ENCODE data around the gene ZNF444.
A peak's percentile ranks its signal among the peaks of the same experiment; 100 is the strongest.
"Not testable (repeated sequence)": the region's sequence is repeated elsewhere in the genome, so short reads cannot be mapped to it uniquely, and the experiment has no call there.

The ZNF444 gene

GRCh38 chr19:56163097-56163496 is 22.0 kb downstream of the ZNF444 start:
- Mint-ChIP-seq H3K4me1 (peaks cover 13% of the 10 kb centered on the region), H3K4me3 (no peak overlapping the region), H3K27me3 (peaks cover 15% of the 10 kb centered on the region), H3K27ac (no peak overlapping the region), H3K9me3 (no peaks in the 10 kb centered on the region)
- ATAC-seq (no peak), DNase-seq (no peak)

DNA sequence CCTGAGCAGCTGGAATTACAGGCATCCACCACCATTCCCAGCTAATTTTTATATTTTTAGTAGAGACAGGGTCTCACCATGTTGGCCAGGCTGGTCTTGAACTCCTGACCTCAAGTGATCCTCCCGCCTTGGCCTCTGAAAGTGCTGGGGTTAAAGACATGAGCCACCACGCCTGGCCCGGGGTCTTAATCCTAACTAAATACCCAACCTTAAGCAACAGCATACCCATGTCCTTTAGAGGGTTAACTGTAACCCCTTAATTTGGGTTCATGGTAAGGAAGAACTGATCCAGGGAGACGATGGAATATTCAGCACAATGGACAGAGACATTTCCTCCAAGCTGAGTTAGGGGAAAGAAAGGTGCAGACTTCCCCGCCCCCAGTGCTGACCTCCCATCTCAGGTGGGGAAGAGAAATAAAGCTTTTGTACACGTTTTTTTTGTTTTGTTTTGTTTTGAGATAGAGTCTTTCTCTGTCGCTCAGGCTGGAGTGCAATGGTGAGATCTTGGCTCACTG is 26.0 kb downstream of the ZNF444 start:
- ATAC-seq (no peak), DNase-seq (no peak)
- Mint-ChIP-seq H3K4me1 (peaks cover 15% of the 10 kb centered on the region), H3K27ac (no peak overlapping the region), H3K9me3 (no peaks in the 10 kb centered on the region), H3K4me3 (no peak overlapping the region), H3K27me3 (peaks cover 15% of the 10 kb centered on the region)

GRCh38 chr19:56170261-56170660 is 29.2 kb downstream of the ZNF444 start:
- Mint-ChIP-seq H3K4me1 (peaks cover 5% of the 10 kb centered on the region), H3K4me3 (no peak overlapping the region), H3K9me3 (no peaks in the 10 kb centered on the region), H3K27me3 (peaks cover 15% of the 10 kb centered on the region), H3K27ac (no peak overlapping the region)
- no peak for DNase-seq
- no peak for ATAC-seq

DNA sequence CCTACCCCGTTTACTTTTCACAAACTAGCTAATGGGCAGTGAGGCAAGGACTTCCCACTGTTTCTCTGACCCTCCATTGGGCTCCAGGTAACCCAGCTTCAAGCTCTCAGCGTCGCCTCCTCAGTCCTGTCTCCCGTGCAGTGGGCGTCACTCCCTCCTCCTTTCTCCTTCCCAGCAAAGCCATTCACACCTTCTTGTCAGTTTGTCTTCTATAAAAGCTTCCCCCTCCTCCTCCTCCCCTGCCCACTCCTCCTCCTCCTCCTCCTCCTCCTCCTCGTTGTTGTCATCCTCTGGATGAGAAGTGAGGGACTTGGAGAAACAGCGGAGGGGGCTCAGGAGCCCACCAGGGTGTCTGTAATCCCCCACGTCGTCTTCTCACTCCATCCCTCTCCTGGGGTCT is 33.0 kb downstream of the ZNF444 start:
- no peaks in the 10 kb centered on the region for H3K9me3 Mint-ChIP-seq
- peaks cover 5% of the 10 kb centered on the region for H3K4me1 Mint-ChIP-seq
- peaks cover 5% of the 10 kb centered on the region for H3K27me3 Mint-ChIP-seq
- no peak overlapping the region for H3K4me3 Mint-ChIP-seq
- DNase-seq (no peak), ATAC-seq (no peak)
- peak overlapping the region in 1 of 2 donors; percentile 34 for H3K27ac Mint-ChIP-seq

- Mint-ChIP-seq H3K27ac (peak overlapping the region in 1 of 2 donors; percentile 34), H3K4me1 (peaks cover 5% of the 10 kb centered on the region), H3K4me3 (no peak overlapping the region), H3K27me3 (peaks cover 5% of the 10 kb centered on the region), H3K9me3 (no peaks in the 10 kb centered on the region)
- DNase-seq (no peak), ATAC-seq (no peak)
Observed at GRCh38 chr19:56174550-56174949, 33.5 kb downstream of the ZNF444 start.

- ATAC-seq, H3K27me3 Mint-ChIP-seq, H3K27ac Mint-ChIP-seq, H3K9me3 Mint-ChIP-seq, H3K4me1 Mint-ChIP-seq, DNase-seq, H3K4me3 Mint-ChIP-seq: not testable (repeated sequence)
Observed at GRCh38 chr19:56175861-56176307, 34.8 kb downstream of the ZNF444 start, which contains the start of gene GALP. TSS of gene GALP (plus strand) at chr19:56176008. CDS start at chr19:56177109, 1,101 bp downstream.

DNA sequence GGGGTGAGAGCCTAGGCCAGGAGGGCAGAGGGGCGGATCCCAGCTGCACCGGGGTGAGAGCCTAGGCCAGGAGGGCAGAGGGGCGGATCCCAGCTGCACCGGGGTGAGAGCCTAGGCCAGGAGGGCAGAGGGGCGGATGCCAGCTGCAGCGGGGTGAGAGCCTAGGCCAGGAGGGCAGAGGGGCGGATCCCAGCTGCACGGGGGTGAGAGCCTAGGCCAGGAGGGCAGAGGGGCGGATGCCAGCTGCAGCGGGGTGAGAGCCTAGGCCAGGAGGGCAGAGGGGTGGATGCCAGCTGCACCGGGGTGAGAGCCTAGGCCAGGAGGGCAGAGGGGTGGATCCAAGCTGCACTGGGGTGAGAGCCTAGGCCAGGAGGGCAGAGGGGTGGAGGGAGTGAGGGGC is 35.2 kb downstream of the ZNF444 start:
- not testable (repeated sequence) for H3K27ac Mint-ChIP-seq, H3K9me3 Mint-ChIP-seq, H3K4me1 Mint-ChIP-seq

DNA sequence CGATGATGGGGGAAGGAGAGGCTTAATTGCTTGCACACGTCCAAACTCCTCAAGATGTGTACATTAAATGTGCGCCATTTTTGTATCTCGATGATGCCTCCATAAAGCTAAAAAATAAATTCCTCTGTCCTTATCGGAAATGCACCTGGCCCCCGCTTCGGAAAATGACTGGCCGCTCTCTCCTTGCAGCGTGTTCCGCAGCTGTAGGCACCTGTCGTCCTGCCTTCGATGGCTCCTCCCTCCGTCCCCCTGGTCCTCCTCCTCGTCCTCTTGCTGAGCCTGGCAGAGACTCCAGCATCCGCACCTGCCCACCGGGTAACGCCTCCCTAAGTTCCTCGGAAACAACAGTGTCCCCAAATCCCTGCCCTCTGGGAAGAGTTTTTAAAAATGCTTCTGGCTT is 35.8 kb downstream of the ZNF444 start:
- DNase-seq = no peak
- Mint-ChIP-seq H3K27me3 (peaks cover 5% of the 10 kb centered on the region), H3K27ac (no peak overlapping the region), H3K9me3 (no peaks in the 10 kb centered on the region), H3K4me3 (no peak overlapping the region), H3K4me1 (peaks cover 2% of the 10 kb centered on the region)
- no peak for ATAC-seq

More for the DNA sequence above, 35.2 kb downstream of the ZNF444 start:
- H3K4me3 Mint-ChIP-seq, ATAC-seq, DNase-seq, H3K27me3 Mint-ChIP-seq: not testable (repeated sequence)

DNA sequence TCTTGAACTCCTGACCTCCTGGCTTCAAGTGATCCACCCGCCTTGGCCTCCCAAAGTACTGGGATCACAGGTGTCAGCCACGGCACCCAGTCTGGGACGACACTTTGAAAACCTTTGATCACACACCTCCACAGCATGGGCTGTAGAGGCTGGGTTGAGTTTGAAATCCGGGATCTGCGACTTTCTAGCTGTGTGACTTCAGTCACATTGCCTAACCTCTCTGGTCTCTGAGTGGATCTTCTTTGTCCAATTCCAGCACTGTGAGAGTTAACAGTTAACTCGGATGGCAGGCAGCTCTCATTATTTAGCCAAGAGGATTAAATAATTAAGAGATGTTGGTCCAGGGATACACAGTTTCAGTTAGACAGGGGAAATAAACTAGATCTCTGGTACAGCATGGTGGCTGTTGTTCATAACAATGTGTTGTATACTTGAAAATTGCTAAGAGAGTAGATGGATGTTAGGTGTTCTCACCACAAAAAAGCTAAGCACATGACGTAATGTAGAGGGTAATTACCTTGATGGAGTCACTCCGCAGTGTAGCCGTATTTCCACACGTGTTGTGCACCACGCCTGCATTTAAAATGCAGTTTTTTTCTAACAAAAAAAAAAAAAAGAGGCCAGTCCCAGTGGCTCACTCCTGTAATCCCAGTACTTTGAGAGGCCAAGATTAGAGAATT is 36.6 kb downstream of the ZNF444 start:
- Mint-ChIP-seq H3K4me3 (no peak overlapping the region), H3K4me1 (no peaks in the 10 kb centered on the region), H3K27ac (no peak overlapping the region), H3K9me3 (no peaks in the 10 kb centered on the region), H3K27me3 (peaks cover 5% of the 10 kb centered on the region)
- ATAC-seq (no peak), DNase-seq (no peak)

DNA sequence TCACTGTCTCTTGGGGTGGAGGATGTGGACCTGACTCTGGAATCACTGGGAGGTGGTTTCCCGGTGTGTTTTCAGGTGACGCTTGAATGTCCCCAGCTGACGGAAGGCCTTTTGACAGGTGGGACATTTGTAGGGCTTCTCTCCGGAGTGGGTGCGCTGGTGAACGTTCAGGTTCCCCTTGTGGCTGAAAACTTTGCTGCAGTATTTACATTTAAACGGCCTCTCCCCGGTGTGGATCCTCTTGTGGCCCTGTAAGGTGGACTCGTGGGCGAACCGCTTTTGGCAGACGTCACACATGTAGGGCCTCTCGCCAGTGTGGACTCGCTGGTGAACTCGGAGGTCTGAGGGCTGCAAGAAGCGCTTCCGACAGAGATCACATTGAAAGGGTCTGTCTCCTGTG is 48.7 kb downstream of the ZNF444 start:
- ATAC-seq (no peak), DNase-seq (no peak)
- Mint-ChIP-seq H3K4me3 (no peak overlapping the region), H3K9me3 (no peaks in the 10 kb centered on the region), H3K27ac (no peak overlapping the region), H3K4me1 (peaks cover 8% of the 10 kb centered on the region), H3K27me3 (peaks cover 12% of the 10 kb centered on the region)

- ATAC-seq (no peak), DNase-seq (no peak)
- no peak overlapping the region for H3K4me3 Mint-ChIP-seq
- H3K27me3 Mint-ChIP-seq = no peaks in the 10 kb centered on the region
- no peaks in the 10 kb centered on the region for H3K4me1 Mint-ChIP-seq
- no peaks in the 10 kb centered on the region for H3K9me3 Mint-ChIP-seq
- no peak overlapping the region for H3K27ac Mint-ChIP-seq
Observed at GRCh38 chr19:56191115-56191514, 50.0 kb downstream of the ZNF444 start.

DNA sequence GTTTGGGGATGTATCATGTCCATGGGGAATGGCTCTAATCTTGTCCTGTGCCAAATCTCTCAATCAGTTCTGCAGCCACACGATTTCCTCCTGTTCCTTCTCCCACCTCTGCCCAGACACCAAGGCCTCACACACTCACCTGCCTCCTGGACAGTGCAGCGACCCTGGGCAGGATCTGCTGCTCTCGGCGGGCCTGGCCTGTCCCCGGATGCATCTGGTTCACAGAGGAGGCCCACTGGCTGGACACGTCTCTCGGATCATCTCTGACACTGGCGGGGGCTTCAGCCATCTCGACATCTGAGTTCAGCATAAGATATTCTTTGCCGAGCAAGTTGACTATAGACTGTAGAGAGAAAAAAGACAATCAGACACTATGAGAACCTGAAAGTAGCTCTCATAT is 50.6 kb downstream of the ZNF444 start:
- H3K27ac Mint-ChIP-seq = no peak overlapping the region

DNA sequence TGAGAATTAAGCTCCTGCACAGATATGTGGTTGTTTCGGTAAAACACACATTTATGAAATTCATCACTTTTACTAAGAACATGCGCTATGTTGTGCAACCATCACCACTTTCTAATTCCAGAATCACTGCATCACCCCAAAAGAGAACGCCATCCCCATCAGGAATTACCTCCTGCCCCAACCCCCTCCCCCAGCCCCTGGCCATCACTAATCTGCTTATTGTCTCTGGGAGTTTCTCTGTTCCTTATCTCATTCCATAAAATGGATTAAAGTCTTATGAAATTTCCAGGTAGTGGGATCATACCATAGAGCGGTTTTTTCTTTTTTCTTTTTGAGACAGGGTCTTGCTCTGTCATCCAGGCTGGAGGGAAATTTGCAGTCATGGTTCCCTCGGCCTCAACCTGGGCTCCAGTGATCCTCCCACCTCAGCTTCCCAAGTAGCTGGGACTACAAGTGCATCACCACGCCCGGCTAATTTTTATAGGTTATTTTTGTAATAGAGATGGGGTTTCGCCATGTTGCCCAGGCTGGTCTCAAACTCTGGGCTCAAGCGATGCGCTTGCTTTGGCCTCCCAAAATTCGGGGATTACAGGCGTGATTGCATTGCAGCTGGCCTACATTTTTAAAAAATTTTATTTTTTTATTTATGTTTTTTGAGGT is 53.0 kb downstream of the ZNF444 start:
- Mint-ChIP-seq H3K27ac (no peak overlapping the region), H3K9me3 (no peaks in the 10 kb centered on the region), H3K27me3 (no peaks in the 10 kb centered on the region), H3K4me1 (no peaks in the 10 kb centered on the region), H3K4me3 (no peak overlapping the region)
- ATAC-seq (no peak), DNase-seq (no peak)

More for the DNA sequence above, 50.6 kb downstream of the ZNF444 start:
- no peak for ATAC-seq
- Mint-ChIP-seq H3K9me3 (no peaks in the 10 kb centered on the region), H3K27me3 (no peaks in the 10 kb centered on the region), H3K4me1 (no peaks in the 10 kb centered on the region), H3K4me3 (no peak overlapping the region)
- DNase-seq = no peak

DNA sequence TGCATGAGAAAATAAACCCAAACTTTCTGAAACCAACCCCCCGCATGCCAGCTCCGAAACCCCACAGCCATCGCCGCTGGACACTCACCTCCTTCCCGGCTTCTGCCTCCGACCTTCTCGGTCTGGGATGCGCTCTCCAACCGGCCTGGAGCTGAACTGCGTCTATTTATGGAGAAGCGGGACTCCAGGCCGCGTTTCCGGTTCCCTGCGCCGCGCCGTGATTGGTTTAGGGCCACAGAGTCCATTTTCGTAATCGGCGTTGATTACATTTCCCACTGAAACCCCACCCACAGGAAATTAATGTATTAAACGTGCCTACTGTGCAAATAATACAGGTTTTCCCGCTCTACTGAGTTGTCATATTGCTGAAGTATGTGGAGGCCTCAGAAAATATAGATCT is 56.6 kb downstream of the ZNF444 start, which contains the start of gene ZSCAN5B:
Gene ZSCAN5B (minus strand): TSS at position 138 of the 400 bp plus-strand sequence. CDS start 4,731 bp downstream, outside the sequence.
- not testable (repeated sequence) for H3K27me3 Mint-ChIP-seq, ATAC-seq, H3K4me3 Mint-ChIP-seq, H3K27ac Mint-ChIP-seq, H3K4me1 Mint-ChIP-seq, H3K9me3 Mint-ChIP-seq, DNase-seq

GRCh38 chr19:56199687-56200086 is 58.6 kb downstream of the ZNF444 start:
- no peaks in the 10 kb centered on the region for H3K9me3 Mint-ChIP-seq
- H3K4me1 Mint-ChIP-seq = no peaks in the 10 kb centered on the region
- H3K4me3 Mint-ChIP-seq = no peak overlapping the region
- DNase-seq = no peak
- ATAC-seq = no peak
- peaks cover 7% of the 10 kb centered on the region for H3K27me3 Mint-ChIP-seq
- no peak overlapping the region for H3K27ac Mint-ChIP-seq

DNA sequence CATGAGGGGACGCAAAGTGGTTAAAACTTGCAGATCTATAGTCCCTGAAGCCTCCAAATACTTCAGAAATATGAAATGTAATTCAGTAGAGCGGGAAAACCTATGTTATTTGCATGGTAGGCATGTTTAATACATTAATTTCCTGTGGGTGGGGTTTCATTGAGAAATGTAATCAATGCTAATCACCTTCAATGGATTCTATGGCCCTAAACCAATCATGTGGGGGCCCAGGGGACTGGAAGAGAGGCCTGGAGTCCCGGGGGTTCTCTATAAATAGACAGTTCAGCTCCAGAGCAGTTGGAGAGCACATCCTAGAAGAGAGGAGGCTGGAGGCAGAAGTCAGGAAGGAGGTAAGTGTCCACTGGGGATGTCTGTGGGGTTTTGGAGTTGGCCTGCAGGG is 60.9 kb downstream of the ZNF444 start, which contains the start of gene ZSCAN5C:
Gene ZSCAN5C (plus strand): TSS at position 301 of the 400 bp plus-strand sequence. CDS start 3,641 bp downstream, outside the sequence.
- no peak within 1 kb of the TSS for H3K4me3 Mint-ChIP-seq
- H3K4me1 Mint-ChIP-seq = no peaks in the 10 kb centered on the region
- H3K9me3 Mint-ChIP-seq = no peaks in the 10 kb centered on the region
- peaks cover 20% of the 10 kb centered on the region for H3K27me3 Mint-ChIP-seq
- H3K27ac Mint-ChIP-seq = peak within 1 kb of the TSS in 1 of 2 donors; percentile 23
- DNase-seq (no peak), ATAC-seq (no peak)
